ENCODE data around the gene CA10.

Gene CA10

GRCh38 chr17:51946311-51946710 is 212.2 kb downstream of the CA10 start:
- no peak for DNase-seq

- no peak for DNase-seq
Measured at GRCh38 chr17:51941272-51941671, 217.2 kb downstream of the CA10 start.

GRCh38 chr17:51937264-51937663 is 221.2 kb downstream of the CA10 start:
- no peak for DNase-seq

- DNase-seq, result no peak
Measured at GRCh38 chr17:51935477-51935876, 223.0 kb downstream of the CA10 start.

GRCh38 chr17:51933647-51934046 is 224.9 kb downstream of the CA10 start:
- no peak for DNase-seq

- no peak for DNase-seq
Measured at GRCh38 chr17:51926448-51926847, 232.1 kb downstream of the CA10 start.

GRCh38 chr17:51921500-51921899 is 237.0 kb downstream of the CA10 start:
- DNase-seq, result no peak

GRCh38 chr17:51914577-51914976 is 243.9 kb downstream of the CA10 start:
- no peak for DNase-seq

GRCh38 chr17:51913491-51914205 is 244.9 kb downstream of the CA10 start:
- DNase-seq, result no peak

- DNase-seq, result no peak
Measured at GRCh38 chr17:51912939-51913338, 245.6 kb downstream of the CA10 start.

- no peak for DNase-seq
Measured at GRCh38 chr17:51911237-51911636, 247.3 kb downstream of the CA10 start.

GRCh38 chr17:51909971-51910370 is 248.5 kb downstream of the CA10 start:
- DNase-seq, result no peak

GRCh38 chr17:51908841-51909537 is 249.5 kb downstream of the CA10 start:
- DNase-seq, result no peak

GRCh38 chr17:51907041-51907440 is 251.5 kb downstream of the CA10 start:
- DNase-seq, result no peak

- no peak for DNase-seq
Measured at GRCh38 chr17:51904379-51904778, 254.1 kb downstream of the CA10 start.

- no peak for DNase-seq
Measured at GRCh38 chr17:51901242-51901641, 257.3 kb downstream of the CA10 start.

GRCh38 chr17:51891936-51892335 is 266.6 kb downstream of the CA10 start:
- no peak for DNase-seq

GRCh38 chr17:51890710-51891109 is 267.8 kb downstream of the CA10 start:
- DNase-seq, result no peak

- no peak for DNase-seq
Measured at GRCh38 chr17:51888816-51889215, 269.7 kb downstream of the CA10 start.

- DNase-seq, result no peak
Measured at GRCh38 chr17:51876986-51877385, 281.5 kb downstream of the CA10 start.

GRCh38 chr17:51873302-51873701 is 285.2 kb downstream of the CA10 start:
- no peak for DNase-seq

- no peak for DNase-seq
Measured at GRCh38 chr17:51869387-51869786, 289.1 kb downstream of the CA10 start.

GRCh38 chr17:51860954-51861561 is 297.5 kb downstream of the CA10 start:
- DNase-seq, result no peak

GRCh38 chr17:51857052-51857597 is 301.4 kb downstream of the CA10 start:
- no peak for DNase-seq

Data from DMS79 (cell line).